CD4-positive, alpha-beta memory T cell (primary cell): ENCODE measurements around the gene EIF3L. TPM values are rescaled to one million over a fixed set of nuclear protein-coding genes. Genes with fewer than 3 reads are reported as not detected.

Source experiments
- CTCF ChIA-PET: fragments of 350-600 bp; sonication (Branson Sonifier 250); formaldehyde crosslinking; loops from one replicate; lab custom pipeline; 2021; ENCODE audit warnings: inconsistent platforms; ENCODE audit not compliant: partially characterized antibody; lab: Charles Lee
- POLR2A ChIA-PET: fragments of 350-600 bp; sonication (Branson Sonifier 250); formaldehyde crosslinking; loops from one replicate; lab custom pipeline; 2021; ENCODE audit not compliant: partially characterized antibody; lab: Charles Lee
- DNase-seq, 5 donors: peaks; one replicate each; pipeline versions ENCODE4 v3.0.0 to v3.0.0-alpha.2; 2020 to 2022; ENCODE audit warnings: mixed read lengths in 1 of 5
- H3K27ac ChIP-seq: one replicate; pipeline ENCODE4 v1.7.0; 2013; ENCODE audit warnings: low read depth, low read length
- H3K27me3 ChIP-seq: 2 replicates; pipeline ENCODE4 v1.7.0; 2013; ENCODE audit warnings: mild to moderate bottlenecking, low read length, moderate library complexity; ENCODE audit not compliant: insufficient read depth
- H3K36me3 ChIP-seq: 2 replicates; pipeline ENCODE4 v1.7.0; 2013; ENCODE audit warnings: mild to moderate bottlenecking, low read length, moderate library complexity; ENCODE audit not compliant: insufficient read depth
- H3K4me1 ChIP-seq: 2 replicates; pipeline ENCODE4 v1.7.0; 2013; ENCODE audit warnings: mild to moderate bottlenecking, low read length, moderate library complexity; ENCODE audit not compliant: insufficient read depth
- H3K4me3 ChIP-seq, 2 donors: one replicate each; pipeline ENCODE4 v1.7.0; 2013; ENCODE audit warnings: low read length in 2 of 2, mild to moderate bottlenecking in 1 of 2
- H3K9me3 ChIP-seq, 2 donors: one replicate each; pipeline ENCODE4 v1.7.0; 2013; ENCODE audit warnings: low read length in 2 of 2, control low read depth in 1 of 2; ENCODE audit not compliant: control insufficient read depth in 1 of 2
- H3K27ac Mint-ChIP-seq, 7 donors: one replicate each; pipeline ENCODE4 v1.8.0; 2020 to 2021; ENCODE audit warnings: mixed read lengths in 7 of 7, mild to moderate bottlenecking in 6 of 7, inconsistent platforms in 3 of 7, moderate library complexity in 3 of 7
- H3K27me3 Mint-ChIP-seq, 2 donors: one replicate each; pipeline ENCODE4 v1.8.0; 2020 to 2021; ENCODE audit warnings: mixed read lengths in 2 of 2
- H3K36me3 Mint-ChIP-seq, 2 donors: one replicate each; pipeline ENCODE4 v1.8.0; 2020 to 2021; ENCODE audit warnings: mixed read lengths in 2 of 2, inconsistent platforms in 1 of 2, mild to moderate bottlenecking in 1 of 2
- H3K4me1 Mint-ChIP-seq, 4 donors: one replicate each; pipeline ENCODE4 v1.8.0; 2020 to 2021; ENCODE audit warnings: mixed read lengths in 4 of 4, mild to moderate bottlenecking in 1 of 4
- H3K4me3 Mint-ChIP-seq, 8 donors: one replicate each; pipeline ENCODE4 v1.8.0; 2020 to 2021; ENCODE audit warnings: mixed read lengths in 8 of 8, mild to moderate bottlenecking in 7 of 8, moderate library complexity in 6 of 8, inconsistent platforms in 3 of 8
- H3K9me3 Mint-ChIP-seq, 8 donors: one replicate each; pipeline ENCODE4 v1.8.0; 2020 to 2021; ENCODE audit warnings: mixed read lengths in 8 of 8, mild to moderate bottlenecking in 5 of 8, inconsistent platforms in 3 of 8, moderate library complexity in 1 of 8
- intact Hi-C: fragments of 100-400 bp; cut with micrococcal nuclease; formaldehyde crosslinking; loops from one replicate; pipeline ENCODE4 v1.15.1; 2023
- polyA plus RNA-seq, 2 donors: library from polyadenylated mRNA; unstranded; fragments of 300-500 nt; fragmentation: Illumina TruSeq; gene quantifications; one replicate each; pipeline ENCODE4 v1.2.3, GENCODE V29; 2021
- total RNA-seq, 2 experiments: library from RNA; stranded (reverse); gene quantifications; one replicate each; pipeline ENCODE4 v1.2.3, GENCODE V29; 2021

Gene EIF3L
- total and polyA plus RNA-seq, 4 experiments from 2014 or later: 226 to 571 (median 457) TPM

GRCh38 chr22:37843741-37844089 lies 5.5 kb upstream of the EIF3L start:
- Histone ChIP-seq H3K4me1 (peaks cover 21% of the 10 kb centered on the region), H3K4me3 (peak overlapping the region; percentile 29 to 77), H3K9me3 (no peaks in the 10 kb centered on the region), H3K36me3 (peaks cover 8% of the 10 kb centered on the region), H3K27me3 (no peaks in the 10 kb centered on the region), H3K27ac (peak overlapping the region; percentile 81)
- ChIA-PET CTCF (interaction anchor here (0.7 to 1.4 kb wide), 8 partner anchors 9 to 62 kb away, joined by 3 to 7 read pairs (median 4); no protein-coding TSS in a partner anchor), POLR2A (interaction anchor here (0.5 to 2.3 kb wide), 18 partner anchors 11 to 1549 kb away, joined by 3 to 13 read pairs (median 4); partner anchors contain the start of genes C22orf23, GCAT, GGA1 and MICALL1)
- Mint-ChIP-seq H3K36me3 (peaks cover under 1 to 8% of the 10 kb centered on the region in 2 donors), H3K4me3 (peak overlapping the region; percentile 85 to 90 (median 88)), H3K27ac (peak overlapping the region; percentile 87 to 95 (median 91)), H3K4me1 (peaks cover 16 to 35% (median 22%) of the 10 kb centered on the region in 4 donors), H3K9me3 (no peaks in the 10 kb centered on the region), H3K27me3 (no peaks in the 10 kb centered on the region)
- intact Hi-C loops: loop anchor here (1.0 to 10.0 kb wide), 5 partner anchors 26 to 235 kb away; partner anchors contain the start of genes C22orf23, GCAT, GGA1 and POLR2F
- peak in 1 of 5 donors; percentile 66 for DNase-seq

GRCh38 chr22:37844904-37845329 lies 4.3 kb upstream of the EIF3L start:
- no peak for DNase-seq
- Histone ChIP-seq H3K27me3 (no peaks in the 10 kb centered on the region), H3K4me3 (peak overlapping the region in 1 of 2 donors; percentile 77), H3K36me3 (peaks cover 1% of the 10 kb centered on the region), H3K9me3 (no peaks in the 10 kb centered on the region), H3K27ac (peak overlapping the region; percentile 81), H3K4me1 (peaks cover 25% of the 10 kb centered on the region)
- CTCF ChIA-PET: interaction anchor here (1.0 to 1.4 kb wide), 5 partner anchors 7 to 28 kb away, joined by 3 to 7 read pairs (median 4); no protein-coding TSS in a partner anchor
- Mint-ChIP-seq H3K4me3 (peak overlapping the region; percentile 84 to 96 (median 86)), H3K9me3 (peaks cover 0 to 2% (median 0%) of the 10 kb centered on the region in 8 donors), H3K27me3 (no peaks in the 10 kb centered on the region), H3K27ac (peak overlapping the region; percentile 87 to 94 (median 91)), H3K4me1 (peaks cover 21 to 47% (median 30%) of the 10 kb centered on the region in 4 donors), H3K36me3 (peaks cover 0 to 12% of the 10 kb centered on the region in 2 donors)
- intact Hi-C loops: loop anchor here (1.0 to 10.0 kb wide), 5 partner anchors 28 to 237 kb away; partner anchors contain the start of genes C22orf23, GCAT, GGA1 and POLR2F
- POLR2A ChIA-PET: interaction anchor here (1.3 to 2.3 kb wide), 7 partner anchors 10 to 360 kb away, joined by 3 to 13 read pairs (median 9); partner anchors contain the start of genes GCAT and MICALL1

- Mint-ChIP-seq H3K36me3 (peaks cover 8 to 21% of the 10 kb centered on the region in 2 donors), H3K27ac (no peak overlapping the region), H3K9me3 (peaks cover 0 to 2% (median 0%) of the 10 kb centered on the region in 8 donors), H3K4me3 (peak overlapping the region in 2 of 8 donors; percentile 39 to 54), H3K27me3 (no peaks in the 10 kb centered on the region), H3K4me1 (peaks cover 29 to 62% (median 40%) of the 10 kb centered on the region in 4 donors)
- Histone ChIP-seq H3K9me3 (no peaks in the 10 kb centered on the region), H3K36me3 (no peaks in the 10 kb centered on the region), H3K27me3 (no peaks in the 10 kb centered on the region), H3K4me1 (peaks cover 40% of the 10 kb centered on the region), H3K4me3 (no peak overlapping the region), H3K27ac (no peak overlapping the region)
- ChIA-PET CTCF (interaction anchor here (2.2 to 5.2 kb wide), 2 partner anchors 17 to 28 kb away, joined by 8 to 35 read pairs; no protein-coding TSS in a partner anchor), POLR2A (no interaction called here)
- intact Hi-C loops: loop anchor here (10.0 kb wide), 1 partner anchor 212 kb away; the partner anchor contains the start of gene SH3BP1
- no peak for DNase-seq
These were observed 2.8 kb upstream of the EIF3L start for GRCh38 chr22:37846433-37846832.

- ChIA-PET POLR2A (interaction anchor here (0.7 to 1.7 kb wide), 3 partner anchors 47 to 105 kb away, joined by 3 to 8 read pairs (median 3); partner anchors contain the start of genes C22orf23, MICALL1 and POLR2F), CTCF (interaction anchor here (5.2 kb wide), 1 partner anchor 15 kb away, joined by 35 read pairs; no protein-coding TSS in a partner anchor)
- Histone ChIP-seq H3K36me3 (peaks cover 11% of the 10 kb centered on the region), H3K27ac (peak overlapping the region; percentile 87), H3K27me3 (no peaks in the 10 kb centered on the region), H3K4me1 (peaks cover 29% of the 10 kb centered on the region), H3K9me3 (no peaks in the 10 kb centered on the region), H3K4me3 (peak overlapping the region; percentile 61 to 94)
- peak overlapping the region; percentile 91 to 99 (median 97) for H3K27ac Mint-ChIP-seq
- H3K4me3 Mint-ChIP-seq: peak overlapping the region; percentile 83 to 98 (median 93)
- peaks cover 0 to 2% (median 0%) of the 10 kb centered on the region in 8 donors for H3K9me3 Mint-ChIP-seq
- DNase-seq: peak in 4 of 5 donors; percentile 14 to 32 (median 16)
- peaks cover 22 to 36% of the 10 kb centered on the region in 2 donors for H3K36me3 Mint-ChIP-seq
- intact Hi-C loops: loop anchor here (1.0 to 10.0 kb wide), 3 partner anchors 15 to 214 kb away; partner anchors contain the start of genes MICALL1 and SH3BP1
- H3K27me3 Mint-ChIP-seq: no peaks in the 10 kb centered on the region
- peaks cover 24 to 54% (median 39%) of the 10 kb centered on the region in 4 donors for H3K4me1 Mint-ChIP-seq
These were observed 581 bp upstream of the EIF3L start for GRCh38 chr22:37848587-37849088.

GRCh38 chr22:37850801-37851200 lies 1.6 kb downstream of the EIF3L start:
- H3K36me3 Mint-ChIP-seq: peaks cover 40 to 53% of the 10 kb centered on the region in 2 donors
- Histone ChIP-seq H3K9me3 (no peaks in the 10 kb centered on the region), H3K4me1 (peaks cover 32% of the 10 kb centered on the region), H3K4me3 (no peak overlapping the region), H3K27me3 (no peaks in the 10 kb centered on the region), H3K27ac (no peak overlapping the region), H3K36me3 (peaks cover 29% of the 10 kb centered on the region)
- ChIA-PET POLR2A (interaction anchor here (1.3 to 1.5 kb wide), 2 partner anchors 32 to 46 kb away, joined by 4 to 7 read pairs; a partner anchor contains a TSS), CTCF (interaction anchor here (1.6 to 5.2 kb wide), 4 partner anchors 13 to 33 kb away, joined by 5 to 35 read pairs (median 18); no protein-coding TSS in a partner anchor)
- H3K9me3 Mint-ChIP-seq: peaks cover 0 to 2% (median 0%) of the 10 kb centered on the region in 8 donors
- H3K27ac Mint-ChIP-seq: peak overlapping the region in 4 of 7 donors; percentile 12 to 83 (median 50)
- H3K4me1 Mint-ChIP-seq: peaks cover 34 to 72% (median 51%) of the 10 kb centered on the region in 4 donors
- H3K4me3 Mint-ChIP-seq: peak overlapping the region; percentile 36 to 98 (median 64)
- no peaks in the 10 kb centered on the region for H3K27me3 Mint-ChIP-seq
- intact Hi-C loops: no loop called here
- no peak for DNase-seq

- H3K27me3 Mint-ChIP-seq: no peaks in the 10 kb centered on the region
- no peak overlapping the region for H3K27ac ChIP-seq
These were observed 3.2 kb downstream of the EIF3L start for GRCh38 chr22:37852418-37852817.

More at GRCh38 chr22:37852418-37852817, 3.2 kb downstream of the EIF3L start:
- intact Hi-C loops: no loop called here
- Histone ChIP-seq H3K27me3 (no peaks in the 10 kb centered on the region), H3K4me3 (no peak overlapping the region), H3K36me3 (peaks cover 29% of the 10 kb centered on the region), H3K4me1 (peaks cover 32% of the 10 kb centered on the region), H3K9me3 (no peaks in the 10 kb centered on the region)
- ChIA-PET POLR2A (interaction anchor here (2.3 kb wide), 1 partner anchor 11 kb away, joined by 7 read pairs; no protein-coding TSS in a partner anchor), CTCF (interaction anchor here (1.3 to 3.4 kb wide), 3 partner anchors 8 to 35 kb away, joined by 3 to 24 read pairs (median 5); partner anchors contain the start of gene ANKRD54)
- H3K9me3 Mint-ChIP-seq: peaks cover 0 to 2% (median 0%) of the 10 kb centered on the region in 8 donors
- no peak overlapping the region for H3K4me3 Mint-ChIP-seq
- no peak for DNase-seq
- H3K27ac Mint-ChIP-seq: peak overlapping the region in 1 of 7 donors; percentile 4
- H3K4me1 Mint-ChIP-seq: peaks cover 35 to 70% (median 50%) of the 10 kb centered on the region in 4 donors
- peaks cover 43 to 60% of the 10 kb centered on the region in 2 donors for H3K36me3 Mint-ChIP-seq
